NCI-H1417 treated with DMSO at 0.1 percent for 48 hours (cell line): ENCODE data around the gene LHFPL6.

Experiments used
- DNase-seq: peaks from one replicate; lab custom pipeline; 2025; lab: John Stamatoyannopoulos, UW

The LHFPL6 gene

GRCh38 chr13:39462906-39463305, 140.1 kb downstream of the LHFPL6 start:
- no peak for DNase-seq

- DNase-seq, result no peak
These were observed 140.6 kb downstream of the LHFPL6 start for GRCh38 chr13:39462428-39462827.

- no peak for DNase-seq
These were observed 141.2 kb downstream of the LHFPL6 start for GRCh38 chr13:39461685-39462266.

GRCh38 chr13:39457274-39457673, 145.7 kb downstream of the LHFPL6 start:
- DNase-seq, result no peak

- no peak for DNase-seq
These were observed 147.3 kb downstream of the LHFPL6 start for GRCh38 chr13:39455521-39456175.

- no peak for DNase-seq
These were observed 150.2 kb downstream of the LHFPL6 start for GRCh38 chr13:39452834-39453233.

GRCh38 chr13:39452417-39452816, 150.6 kb downstream of the LHFPL6 start:
- no peak for DNase-seq

- peak; percentile 1 for DNase-seq
These were observed 151.1 kb downstream of the LHFPL6 start for GRCh38 chr13:39451860-39452301.

GRCh38 chr13:39451301-39451700, 151.7 kb downstream of the LHFPL6 start:
- peak; percentile 13 for DNase-seq

- no peak for DNase-seq
These were observed 152.8 kb downstream of the LHFPL6 start for GRCh38 chr13:39450176-39450575.

GRCh38 chr13:39448834-39449233, 154.2 kb downstream of the LHFPL6 start:
- no peak for DNase-seq

- DNase-seq, result no peak
These were observed 156.1 kb downstream of the LHFPL6 start for GRCh38 chr13:39446865-39447264.

- DNase-seq, result no peak
These were observed 158.1 kb downstream of the LHFPL6 start for GRCh38 chr13:39444866-39445265.

- DNase-seq, result no peak
These were observed 169.3 kb downstream of the LHFPL6 start for GRCh38 chr13:39433651-39434050.

GRCh38 chr13:39432196-39432595, 170.8 kb downstream of the LHFPL6 start:
- no peak for DNase-seq

GRCh38 chr13:39422845-39423565, 180.0 kb downstream of the LHFPL6 start:
- no peak for DNase-seq

- DNase-seq, result peak; percentile 16
These were observed 183.1 kb downstream of the LHFPL6 start for GRCh38 chr13:39419876-39420275.

GRCh38 chr13:39419068-39419467, 183.9 kb downstream of the LHFPL6 start:
- DNase-seq, result no peak

GRCh38 chr13:39418424-39418823, 184.6 kb downstream of the LHFPL6 start:
- no peak for DNase-seq

- DNase-seq, result no peak
These were observed 185.3 kb downstream of the LHFPL6 start for GRCh38 chr13:39417643-39418042.

GRCh38 chr13:39417131-39417530, 185.9 kb downstream of the LHFPL6 start:
- no peak for DNase-seq

- DNase-seq, result no peak
These were observed 187.8 kb downstream of the LHFPL6 start for GRCh38 chr13:39415008-39415802.
